SU-DHL-6 (cell line): ENCODE results near the gene MSL3.

Source experiments
- H2AFZ ChIP-seq: fragments of 200-600 bp; sonication (generic); 2 replicates; pipeline ENCODE4 v1.6.1; 2014; ENCODE audit warnings: low read depth, mild to moderate bottlenecking, moderate library complexity, mixed read lengths, antibody characterized with exemption, low read length; ENCODE audit not compliant: severe bottlenecking
- H3F3A ChIP-seq: fragments of 200-600 bp; shearing (Covaris generic); 2 replicates; pipeline ENCODE4 v1.6.0; 2016; ENCODE audit warnings: antibody characterized with exemption, mild to moderate bottlenecking; ENCODE audit not compliant: insufficient read depth
- H3K27ac ChIP-seq: fragments of 200-600 bp; sonication (generic); 2 replicates; pipeline ENCODE4 v1.5.1; 2016; ENCODE audit warnings: low read depth, mild to moderate bottlenecking, low read length, moderate library complexity, mixed read lengths
- H3K27me3 ChIP-seq: fragments of 200-600 bp; sonication (generic), shearing (Covaris generic); 2 replicates; pipeline ENCODE4 v1.6.0; 2014; ENCODE audit warnings: mild to moderate bottlenecking, low read length
- H3K36me3 ChIP-seq: fragments of 200-600 bp; sonication (generic); 2 replicates; pipeline ENCODE4 v1.6.1; 2014; ENCODE audit warnings: mild to moderate bottlenecking, low read length, mixed read lengths
- H3K4me2 ChIP-seq: fragments of 300-600, 200-600 bp; shearing (Covaris generic), sonication (generic); 2 replicates; pipeline ENCODE4 v1.6.0; 2014; ENCODE audit warnings: low read length, low read depth, mild to moderate bottlenecking; ENCODE audit not compliant: poor library complexity, severe bottlenecking
- H3K4me3 ChIP-seq: fragments of 200-600 bp; sonication (generic); 2 replicates; pipeline ENCODE4 v1.5.1; 2014; ENCODE audit warnings: antibody characterized with exemption, low read length, mild to moderate bottlenecking, mixed read lengths; ENCODE audit not compliant: insufficient read depth, poor library complexity, severe bottlenecking
- H3K79me2 ChIP-seq: fragments of 200-600 bp; sonication (generic); 2 replicates; pipeline ENCODE4 v1.6.1; 2014; ENCODE audit warnings: mild to moderate bottlenecking, low read length, moderate library complexity; ENCODE audit not compliant: insufficient read depth
- H3K9ac ChIP-seq: fragments of 200-600 bp; sonication (generic); 2 replicates; pipeline ENCODE4 v1.7.0; 2014; ENCODE audit warnings: mild to moderate bottlenecking, low read length
- H3K9me2 ChIP-seq: fragments of 200-600 bp; sonication (generic); replicated peaks from 2 replicates; pipeline ENCODE4 v1.6.1; 2014; ENCODE audit warnings: low read length; ENCODE audit not compliant: insufficient read depth
- H3K9me3 ChIP-seq: fragments of 200-600 bp; sonication (generic); 2 replicates; pipeline ENCODE4 v1.6.1; 2014; ENCODE audit warnings: low read length, mixed read lengths; ENCODE audit not compliant: insufficient read depth
- H4K20me1 ChIP-seq: fragments of 200-600 bp; sonication (generic); 2 replicates; pipeline ENCODE4 v1.6.1; 2014; ENCODE audit warnings: low read depth, mild to moderate bottlenecking, antibody characterized with exemption, low read length, moderate library complexity, mixed read lengths
- CTCF ChIP-seq: fragments of 200-600 bp; sonication (generic); IDR thresholded peaks from one replicate; pipeline ENCODE4 v1.5.1; 2017; ENCODE audit warnings: antibody characterized with exemption, mild to moderate bottlenecking, low read length, moderate library complexity; ENCODE audit not compliant: insufficient read depth, poor library complexity, severe bottlenecking
- EZH2phosphoT487 ChIP-seq: fragments of 200-600 bp; sonication (generic), shearing (Covaris generic); conservative IDR thresholded peaks from 2 replicates; pipeline ENCODE4 v1.6.1; 2018; ENCODE audit warnings: mild to moderate bottlenecking, antibody characterized with exemption, low read length, moderate library complexity, mixed read lengths

MSL3 gene

GRCh38 chrX:11787564-11787963, 29.5 kb downstream of the MSL3 start:
- H3K4me3 ChIP-seq, result no peak overlapping the region

GRCh38 chrX:11789809-11790208, 31.8 kb downstream of the MSL3 start:
- TF ChIP-seq CTCF (no peak), EZH2phosphoT487 (no peak)
- H3K27me3 ChIP-seq, result no peaks in the 10 kb centered on the region
- H3K9me2 ChIP-seq, result no peaks in the 10 kb centered on the region
- H3K4me3 ChIP-seq, result no peak overlapping the region
- no peaks in the 10 kb centered on the region for H3F3A ChIP-seq
- H3K9me3 ChIP-seq, result no peaks in the 10 kb centered on the region
- no peak overlapping the region for H2AFZ ChIP-seq
- no peaks in the 10 kb centered on the region for H3K79me2 ChIP-seq
- no peaks in the 10 kb centered on the region for H4K20me1 ChIP-seq
- no peaks in the 10 kb centered on the region for H3K36me3 ChIP-seq
- no peak overlapping the region for H3K9ac ChIP-seq
- no peak overlapping the region for H3K4me2 ChIP-seq
- H3K27ac ChIP-seq, result no peak overlapping the region

More at GRCh38 chrX:11787564-11787963, 29.5 kb downstream of the MSL3 start:
- H3K27me3 ChIP-seq, result no peaks in the 10 kb centered on the region
- no peaks in the 10 kb centered on the region for H3K9me2 ChIP-seq
- no peak overlapping the region for H3K9ac ChIP-seq
- no peaks in the 10 kb centered on the region for H3F3A ChIP-seq
- H3K9me3 ChIP-seq, result no peaks in the 10 kb centered on the region
- H3K79me2 ChIP-seq, result no peaks in the 10 kb centered on the region
- TF ChIP-seq EZH2phosphoT487, result no peak
- TF ChIP-seq CTCF, result peak; percentile 12
- no peaks in the 10 kb centered on the region for H4K20me1 ChIP-seq
- no peak overlapping the region for H2AFZ ChIP-seq
- no peaks in the 10 kb centered on the region for H3K36me3 ChIP-seq
- H3K27ac ChIP-seq, result no peak overlapping the region
- peak overlapping the region; percentile 12 for H3K4me2 ChIP-seq

- H3K27ac ChIP-seq, result no peak overlapping the region
- H3K4me2 ChIP-seq, result no peak overlapping the region
- no peaks in the 10 kb centered on the region for H3K79me2 ChIP-seq
- no peaks in the 10 kb centered on the region for H3F3A ChIP-seq
- H2AFZ ChIP-seq, result no peak overlapping the region
- H3K27me3 ChIP-seq, result no peaks in the 10 kb centered on the region
- no peak for TF ChIP-seq CTCF
- no peak for TF ChIP-seq EZH2phosphoT487
- no peak overlapping the region for H3K4me3 ChIP-seq
- no peaks in the 10 kb centered on the region for H3K9me3 ChIP-seq
- H3K9ac ChIP-seq, result no peak overlapping the region
- H3K36me3 ChIP-seq, result no peaks in the 10 kb centered on the region
- H4K20me1 ChIP-seq, result no peaks in the 10 kb centered on the region
- H3K9me2 ChIP-seq, result no peaks in the 10 kb centered on the region
These were observed 33.1 kb downstream of the MSL3 start for GRCh38 chrX:11791090-11791489.
